ENCODE data around the gene CMTM6. TPM values are rescaled to one million over a fixed set of nuclear protein-coding genes. Genes with fewer than 3 reads are reported as not detected.
A peak's percentile ranks its signal among the peaks of the same experiment; 100 is the strongest.
"Not testable (repeated sequence)": the region's sequence is repeated elsewhere in the genome, so short reads cannot be mapped to it uniquely, and the experiment has no call there.

Gene CMTM6
- total RNA-seq, 1 donor from 2014 or later, result 40.6 TPM

- no peak for DNase-seq
Observed at GRCh38 chr3:32442766-32443165, 59.9 kb downstream of the CMTM6 start.

DNA sequence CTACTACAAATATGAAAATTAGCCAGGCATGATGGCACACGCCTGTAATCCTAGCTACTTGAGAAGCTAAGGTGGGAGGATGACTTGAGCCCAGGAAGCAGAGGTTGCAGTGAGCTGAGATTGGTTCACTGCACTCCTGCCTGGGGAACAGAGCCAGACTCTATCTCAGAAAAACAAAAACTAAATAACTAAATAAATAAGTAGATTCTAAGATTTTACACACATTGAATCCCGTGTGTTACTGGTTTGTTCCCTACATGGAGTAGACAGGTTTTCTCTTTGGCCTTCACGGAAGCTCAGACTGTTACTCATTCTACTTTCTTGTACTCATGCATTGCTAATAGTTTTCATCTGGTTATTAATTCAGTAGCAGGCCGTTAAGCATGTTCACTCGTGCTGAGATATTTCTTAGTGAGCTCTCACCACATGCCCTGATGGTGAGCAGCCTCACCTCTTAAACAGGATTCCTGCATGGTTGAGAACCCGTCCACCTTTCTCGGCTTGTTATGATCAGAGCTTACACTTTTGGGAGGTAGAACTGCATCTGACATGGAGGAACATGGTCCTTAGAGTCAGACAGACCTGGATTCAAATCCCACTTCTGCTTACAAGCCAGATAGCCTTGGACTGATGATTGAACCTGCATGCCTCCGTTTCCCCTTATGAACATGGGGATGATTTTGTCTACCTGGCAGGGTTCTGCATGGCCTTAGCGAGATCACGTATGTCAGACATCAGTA is 61.9 kb downstream of the CMTM6 start:
- DNase-seq, result no peak

GRCh38 chr3:32439421-32439820 is 63.2 kb downstream of the CMTM6 start:
- not testable (repeated sequence) for DNase-seq

- no peak for DNase-seq
Observed at GRCh38 chr3:32438596-32439344, 63.9 kb downstream of the CMTM6 start.

DNA sequence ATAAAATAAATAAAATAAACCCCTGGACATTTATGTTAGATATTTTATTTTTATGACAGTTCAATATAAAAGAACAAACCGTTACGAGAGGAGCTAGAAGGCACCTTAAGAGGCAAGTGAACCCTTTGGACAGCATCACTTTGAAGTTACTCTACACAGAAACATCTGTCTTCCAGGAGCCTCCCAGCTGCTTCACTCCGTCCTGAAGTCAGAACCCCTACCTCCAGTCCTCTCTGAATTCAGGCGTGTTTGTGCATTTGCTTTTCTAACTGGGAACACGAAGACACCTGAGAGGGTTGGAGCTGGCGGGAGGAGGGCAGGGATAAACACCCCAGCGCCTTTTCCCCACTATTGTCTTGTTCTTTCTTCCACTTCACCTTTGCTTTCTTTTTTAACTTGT is 64.8 kb downstream of the CMTM6 start:
- DNase-seq, result no peak

GRCh38 chr3:32436816-32437189 is 65.8 kb downstream of the CMTM6 start:
- DNase-seq, result no peak

GRCh38 chr3:32435911-32436815 is 66.5 kb downstream of the CMTM6 start:
- DNase-seq, result no peak

GRCh38 chr3:32434206-32434605 is 68.4 kb downstream of the CMTM6 start:
- no peak for DNase-seq

DNA sequence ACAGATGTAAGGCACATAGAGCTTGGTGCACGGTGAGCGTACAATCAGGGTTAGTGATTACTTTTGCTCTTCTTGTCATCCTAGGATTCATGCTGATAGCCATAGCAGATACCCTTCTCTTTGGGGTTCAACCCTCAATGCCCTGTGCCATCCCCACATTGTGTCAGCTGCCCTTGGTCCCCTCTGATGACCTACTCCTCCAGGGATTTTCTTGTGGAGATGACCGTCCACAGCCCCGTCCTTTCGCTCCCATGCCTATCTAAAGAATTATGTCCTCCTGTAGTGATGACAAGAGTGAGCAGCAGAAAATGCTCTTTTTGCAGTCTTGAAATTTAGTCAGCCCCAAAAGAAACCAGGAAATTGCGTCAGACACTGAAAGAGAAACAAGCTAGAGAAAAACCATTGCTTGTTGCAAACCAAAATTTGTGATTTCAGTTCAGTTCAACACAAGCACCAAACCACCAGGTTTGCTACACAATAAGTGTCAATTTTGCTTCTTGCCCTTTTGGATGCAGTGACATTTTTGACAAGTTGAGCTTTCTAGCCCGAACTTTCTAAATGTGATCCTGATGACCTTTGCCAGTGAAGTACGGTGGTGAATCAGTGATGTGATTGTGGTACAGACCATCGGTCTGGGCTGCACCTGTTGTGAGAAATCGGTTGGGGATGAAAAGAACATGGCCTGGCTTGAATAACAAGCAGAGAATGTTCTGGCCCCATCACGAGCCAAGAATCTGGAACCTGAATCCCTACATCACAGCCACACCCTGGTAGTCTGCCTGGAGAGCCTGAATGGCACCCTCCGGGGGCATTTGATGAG is 69.7 kb downstream of the CMTM6 start:
- no peak for DNase-seq

DNA sequence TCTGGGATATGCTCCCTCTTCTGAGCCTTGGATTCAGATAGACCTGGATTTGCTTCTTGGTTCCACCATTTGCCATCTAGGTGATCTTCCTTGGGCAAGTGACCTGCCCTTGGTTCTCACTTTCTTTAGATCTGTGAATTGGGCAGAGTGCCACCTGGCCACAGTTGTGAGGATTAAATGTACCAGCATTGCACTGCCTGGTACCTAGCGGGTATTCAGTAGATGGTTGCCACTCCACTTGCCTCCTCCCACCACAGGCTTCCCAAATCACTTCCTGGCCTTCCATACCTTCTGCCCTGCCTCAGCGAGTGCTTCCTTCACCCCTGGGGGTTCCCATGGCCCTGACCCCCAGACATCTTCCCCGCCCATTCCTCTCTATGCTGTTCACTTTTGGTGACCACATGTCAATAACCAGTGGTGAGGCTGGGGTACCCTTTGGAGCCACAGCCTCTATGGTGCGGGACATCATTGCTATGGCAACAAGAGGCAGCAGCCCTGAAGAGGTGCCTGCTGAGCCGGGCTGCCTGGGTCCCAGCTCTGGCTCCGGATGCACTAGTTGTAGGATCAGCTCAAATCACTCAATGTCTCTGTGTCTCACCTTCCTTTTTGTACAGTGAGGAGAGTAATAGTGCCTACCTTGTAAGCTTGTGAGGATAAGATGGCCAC is 70.5 kb downstream of the CMTM6 start:
- DNase-seq, result no peak

GRCh38 chr3:32431481-32431880 is 71.2 kb downstream of the CMTM6 start:
- DNase-seq, result no peak

Small RNAs within 50 kb of the gene (small RNA-seq; reads per million reads assigned to genes)
- gene MIR548AY, result 0.55 reads per million, percentile 54 among the genes with 10 or more reads in this experiment

Other genes with a start within 250 kb of the CMTM6 start
- 0.31 TPM for gene CMTM7, start 111.0 kb downstream of the CMTM6 start, total RNA-seq
- gene DYNC1LI1, start 68.0 kb upstream of the CMTM6 start, total RNA-seq, result 120 TPM
- 53.5 TPM for gene CNOT10, start 182.3 kb upstream of the CMTM6 start, total RNA-seq